ENCODE measurements around the gene MEIS2. TPM values are rescaled to one million over a fixed set of nuclear protein-coding genes. Genes with fewer than 3 reads are reported as not detected.

MEIS2 gene
- total RNA-seq, 6 donors from 2014 or later, result 13.7 to 53.4 (median 21.4) TPM

DNA sequence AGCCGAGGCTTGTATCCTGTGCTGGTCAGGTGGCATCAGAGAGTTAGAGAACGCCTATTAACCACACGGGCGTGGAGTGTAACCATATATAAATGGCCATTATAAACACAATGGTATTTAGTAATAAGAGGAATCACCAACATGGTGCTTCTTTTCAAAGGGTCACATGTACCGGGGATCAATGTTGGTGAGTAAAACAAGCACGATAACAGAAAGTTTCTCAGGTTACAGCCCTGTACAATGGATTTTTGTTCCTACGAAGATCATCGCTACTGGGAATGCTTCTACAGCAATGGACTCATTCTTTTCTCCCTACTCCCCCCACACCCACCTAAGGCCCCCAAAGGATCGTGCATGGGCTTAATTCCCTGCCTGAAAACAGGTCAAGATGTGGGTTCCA, 42.5 kb downstream of the MEIS2 start:
- ATAC-seq (ENCODE audit: low FRiP score in 2 of 2) (no peak), DNase-seq (no peak)
- Histone ChIP-seq H3K27me3 (no peaks in the 10 kb centered on the region), H3K27ac (peak overlapping the region in 1 of 4 donors; percentile 18), H3K4me3 (no peak overlapping the region), H3K9me3 (no peaks in the 10 kb centered on the region), H3K36me3 (peaks cover 0 to 8% (median 0%) of the 10 kb centered on the region in 4 donors), H3K4me1 (peaks cover 6 to 35% (median 15%) of the 10 kb centered on the region in 4 donors)
- WGBS, 2 donors, result 88 to 91% methylated on average over 9 of the region's 9 CpGs
- TF ChIP-seq POLR2A (IDR thresholded peaks at IDR 0.05) (no peak), CTCF (IDR thresholded peaks at IDR 0.05) (no peak), POLR2AphosphoS5 (IDR thresholded peaks at IDR 0.05) (no peak), EP300 (IDR thresholded peaks at IDR 0.05) (no peak)

DNA sequence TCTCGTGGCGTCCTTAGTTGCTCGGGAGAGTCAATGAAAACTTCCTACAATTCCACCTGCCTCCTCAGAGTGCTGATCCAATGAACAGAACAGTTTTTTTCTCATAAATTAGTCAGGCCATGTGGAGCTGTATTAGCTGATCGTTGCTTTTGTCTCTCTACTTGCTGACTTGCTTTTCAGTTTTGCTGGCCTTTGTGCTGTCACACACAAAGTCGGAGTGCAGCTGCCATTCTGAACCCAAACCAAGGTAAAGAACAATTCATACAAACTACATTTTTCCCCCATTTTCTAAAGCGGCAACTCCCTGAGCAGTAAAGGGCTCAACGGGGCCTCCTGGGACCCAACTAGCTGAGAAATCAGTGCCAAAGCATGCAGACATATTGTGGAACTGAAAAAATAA, 43.1 kb downstream of the MEIS2 start:
- no peak overlapping the region for H3K27ac ChIP-seq
- ATAC-seq (ENCODE audit: low FRiP score in 2 of 2) (no peak), DNase-seq (no peak)
- H3K9me3 ChIP-seq, result no peaks in the 10 kb centered on the region
- WGBS, 2 donors, result 89 to 90% methylated on average over 7 of the region's 7 CpGs
- peaks cover 6 to 35% (median 15%) of the 10 kb centered on the region in 4 donors for H3K4me1 ChIP-seq
- no peak for TF ChIP-seq POLR2A (IDR thresholded peaks at IDR 0.05)
- no peak for TF ChIP-seq POLR2AphosphoS5 (IDR thresholded peaks at IDR 0.05)
- no peak for TF ChIP-seq CTCF (IDR thresholded peaks at IDR 0.05)
- TF ChIP-seq EP300 (IDR thresholded peaks at IDR 0.05), result no peak
- H3K4me3 ChIP-seq, result no peak overlapping the region
- H3K27me3 ChIP-seq, result no peaks in the 10 kb centered on the region
- peaks cover 0 to 6% (median 0%) of the 10 kb centered on the region in 4 donors for H3K36me3 ChIP-seq

DNA sequence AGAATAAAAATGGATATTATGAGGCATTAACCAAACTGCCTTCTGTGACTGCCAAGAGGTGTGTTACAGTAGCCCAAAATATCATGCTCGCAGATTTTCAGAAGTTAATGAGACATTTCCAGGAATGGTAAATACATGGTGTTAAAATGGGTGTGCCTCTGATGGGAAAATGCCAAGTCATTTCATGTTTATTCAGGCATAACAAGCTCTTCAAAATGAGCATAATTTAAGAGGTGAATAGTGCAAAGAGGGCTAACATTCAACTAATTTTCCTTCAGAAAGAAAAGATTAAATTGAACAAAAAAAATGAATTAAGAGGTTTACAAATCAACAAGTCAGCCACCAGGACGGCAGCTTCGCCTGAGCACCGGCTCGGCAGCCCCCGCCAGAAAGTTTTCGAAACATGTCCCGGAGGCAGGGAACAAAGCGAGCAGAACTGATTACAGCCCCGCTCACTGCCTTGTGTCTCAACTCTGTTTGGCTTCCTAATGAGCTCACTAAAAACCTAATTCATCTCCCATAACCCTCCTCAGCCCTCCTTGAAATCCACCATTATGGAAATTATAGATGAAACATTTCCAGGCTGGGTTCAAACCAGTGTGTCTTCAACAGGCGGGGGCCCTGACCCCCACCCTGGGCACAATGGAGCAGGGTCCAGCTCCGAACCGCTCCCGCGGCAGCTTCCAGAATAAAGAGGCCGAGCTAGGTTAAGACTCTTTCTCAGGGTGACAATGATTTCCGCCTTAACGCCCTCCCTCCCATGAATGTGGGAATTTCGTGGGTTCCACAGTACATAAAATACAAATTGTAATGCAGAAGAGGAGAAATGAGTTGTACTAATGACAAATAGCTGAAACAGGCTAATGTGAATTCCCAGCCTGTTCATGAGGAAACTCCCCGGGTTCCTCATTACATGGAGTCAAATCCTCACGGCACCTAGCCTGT, 43.9 kb downstream of the MEIS2 start:
- peak in 1 of 4 donors; percentile 33 for TF ChIP-seq EP300 (IDR thresholded peaks at IDR 0.05)
- TF ChIP-seq POLR2A (IDR thresholded peaks at IDR 0.05), result no peak
- WGBS, 2 donors, result 69 to 79% methylated on average over 21 of the region's 21 CpGs
- peak; percentile 38 to 71 for DNase-seq
- Histone ChIP-seq H3K9me3 (no peaks in the 10 kb centered on the region), H3K36me3 (peaks cover 0 to 2% (median 0%) of the 10 kb centered on the region in 4 donors), H3K27ac (no peak overlapping the region), H3K27me3 (no peaks in the 10 kb centered on the region), H3K4me1 (peaks cover 6 to 35% (median 15%) of the 10 kb centered on the region in 4 donors), H3K4me3 (no peak overlapping the region)
- ATAC-seq (ENCODE audit: low FRiP score in 2 of 2), result peak in 1 of 2 donors; percentile 72

- no peaks in the 10 kb centered on the region for H3K9me3 ChIP-seq
- TF ChIP-seq POLR2AphosphoS5 (IDR thresholded peaks at IDR 0.05) (no peak), EP300 (IDR thresholded peaks at IDR 0.05) (no peak), POLR2A (IDR thresholded peaks at IDR 0.05) (no peak), CTCF (IDR thresholded peaks at IDR 0.05) (no peak)
- H3K27ac ChIP-seq, result no peak overlapping the region
- peaks cover 6 to 35% (median 15%) of the 10 kb centered on the region in 4 donors for H3K4me1 ChIP-seq
- peaks cover 0 to 2% (median 0%) of the 10 kb centered on the region in 4 donors for H3K36me3 ChIP-seq
- ATAC-seq (ENCODE audit: low FRiP score in 2 of 2) (no peak), DNase-seq (no peak)
- H3K4me3 ChIP-seq, result no peak overlapping the region
- no peaks in the 10 kb centered on the region for H3K27me3 ChIP-seq
- WGBS, 2 donors, result 86 to 89% methylated on average over 8 of the region's 8 CpGs
Measured at GRCh38 chr15:37055481-37055880, 44.9 kb downstream of the MEIS2 start.

- no peaks in the 10 kb centered on the region for H3K9me3 ChIP-seq
- no peak overlapping the region for H3K4me3 ChIP-seq
- WGBS, 2 donors, result 84 to 90% methylated on average over 7 of the region's 7 CpGs
- peaks cover 0 to 2% (median 0%) of the 10 kb centered on the region in 4 donors for H3K36me3 ChIP-seq
- no peak for DNase-seq
- TF ChIP-seq POLR2AphosphoS5 (IDR thresholded peaks at IDR 0.05) (no peak), POLR2A (IDR thresholded peaks at IDR 0.05) (no peak), CTCF (IDR thresholded peaks at IDR 0.05) (no peak), EP300 (IDR thresholded peaks at IDR 0.05) (no peak)
- H3K4me1 ChIP-seq, result peaks cover 3 to 30% (median 13%) of the 10 kb centered on the region in 4 donors
- ATAC-seq (ENCODE audit: low FRiP score in 2 of 2), result no peak
- no peaks in the 10 kb centered on the region for H3K27me3 ChIP-seq
- no peak overlapping the region for H3K27ac ChIP-seq
Measured at GRCh38 chr15:37054336-37054735, 46.0 kb downstream of the MEIS2 start.
